ENCODE results near the gene MISP.

The MISP gene

GRCh38 chr19:788983-789700 lies 38.2 kb downstream of the MISP start:
- TF ChIP-seq, protein P1, sequence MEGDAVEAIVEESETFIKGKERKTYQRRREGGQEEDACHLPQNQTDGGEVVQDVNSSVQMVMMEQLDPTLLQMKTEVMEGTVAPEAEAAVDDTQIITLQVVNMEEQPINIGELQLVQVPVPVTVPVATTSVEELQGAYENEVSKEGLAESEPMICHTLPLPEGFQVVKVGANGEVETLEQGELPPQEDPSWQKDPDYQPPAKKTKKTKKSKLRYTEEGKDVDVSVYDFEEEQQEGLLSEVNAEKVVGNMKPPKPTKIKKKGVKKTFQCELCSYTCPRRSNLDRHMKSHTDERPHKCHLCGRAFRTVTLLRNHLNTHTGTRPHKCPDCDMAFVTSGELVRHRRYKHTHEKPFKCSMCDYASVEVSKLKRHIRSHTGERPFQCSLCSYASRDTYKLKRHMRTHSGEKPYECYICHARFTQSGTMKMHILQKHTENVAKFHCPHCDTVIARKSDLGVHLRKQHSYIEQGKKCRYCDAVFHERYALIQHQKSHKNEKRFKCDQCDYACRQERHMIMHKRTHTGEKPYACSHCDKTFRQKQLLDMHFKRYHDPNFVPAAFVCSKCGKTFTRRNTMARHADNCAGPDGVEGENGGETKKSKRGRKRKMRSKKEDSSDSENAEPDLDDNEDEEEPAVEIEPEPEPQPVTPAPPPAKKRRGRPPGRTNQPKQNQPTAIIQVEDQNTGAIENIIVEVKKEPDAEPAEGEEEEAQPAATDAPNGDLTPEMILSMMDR (IDR thresholded peaks at IDR 0.05; ENCODE audit: low read depth, low read length): no peak
- H3K4me3 ChIP-seq (ENCODE audit: low read depth, low read length): no peak overlapping the region

GRCh38 chr19:789701-790060 lies 38.8 kb downstream of the MISP start:
- H3K4me3 ChIP-seq (ENCODE audit: low read depth, low read length): no peak overlapping the region
- TF ChIP-seq, protein P1 (IDR thresholded peaks at IDR 0.05; ENCODE audit: low read depth, low read length): no peak

DNA sequence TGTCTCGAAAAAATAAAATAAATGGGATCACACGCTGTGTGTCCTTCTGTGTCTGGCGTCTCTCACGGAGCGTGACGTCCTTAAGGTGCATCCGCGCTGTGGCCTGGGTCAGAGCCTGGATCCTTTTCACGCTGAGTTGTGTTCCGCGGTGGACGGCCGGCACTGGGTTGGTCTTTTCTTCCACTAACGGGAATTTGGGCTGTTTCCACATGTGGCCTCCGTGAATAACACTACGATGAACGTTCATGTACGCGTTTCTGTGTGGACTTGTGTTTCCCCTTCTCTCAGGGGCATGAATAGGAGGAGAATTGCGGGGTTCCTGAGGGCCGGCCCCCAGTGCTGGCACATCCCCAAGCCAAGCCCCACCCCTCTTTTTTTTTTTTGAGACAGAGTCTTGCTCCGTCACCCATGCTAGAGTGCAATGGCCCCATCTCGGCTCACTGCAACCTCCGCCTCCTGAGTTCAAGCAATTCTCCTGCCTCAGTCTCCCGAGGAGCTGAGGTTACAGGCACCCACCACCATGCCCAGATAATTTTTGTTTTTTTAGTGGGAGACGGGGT lies 40.2 kb downstream of the MISP start:
- TF ChIP-seq, protein P1 (IDR thresholded peaks at IDR 0.05; ENCODE audit: low read depth, low read length): no peak
- H3K4me3 ChIP-seq (ENCODE audit: low read depth, low read length): no peak overlapping the region

DNA sequence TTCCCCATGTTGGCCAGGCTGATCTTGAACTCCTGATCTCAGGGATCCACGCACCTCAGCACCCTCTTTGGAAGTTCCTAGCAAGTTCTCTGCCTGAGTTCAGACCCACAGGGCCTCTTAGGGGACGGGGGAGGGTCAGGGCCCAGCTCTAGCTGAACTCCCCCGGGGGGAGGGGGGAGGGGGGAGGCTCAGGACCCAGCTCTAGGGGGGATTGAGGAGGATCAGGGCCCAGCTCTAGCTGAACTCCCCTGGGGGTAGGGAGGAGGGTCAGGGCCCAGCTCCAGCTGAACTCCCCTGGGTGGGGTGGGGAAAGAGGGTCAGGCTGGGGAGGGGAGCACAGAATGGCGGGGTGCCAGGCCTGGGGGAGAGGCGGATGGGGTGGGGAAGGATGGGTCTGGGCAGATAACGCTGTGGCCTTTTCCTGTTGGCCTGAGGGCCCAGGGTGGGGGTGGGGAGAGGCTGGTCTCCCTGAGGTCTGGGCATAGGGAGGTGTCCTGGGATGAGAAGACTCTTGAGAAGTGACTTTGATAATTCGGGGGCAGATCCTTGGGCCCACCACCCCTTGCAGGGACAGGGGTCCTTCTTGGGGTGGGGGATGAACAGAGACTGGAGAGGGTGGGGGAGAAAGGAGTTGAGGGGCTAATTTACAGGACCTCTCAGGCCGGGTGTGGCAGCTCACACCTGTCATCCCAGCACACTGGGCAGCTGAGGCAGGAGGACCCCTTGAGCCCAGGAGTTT lies 40.8 kb downstream of the MISP start:
- no peak overlapping the region for H3K4me3 ChIP-seq (ENCODE audit: low read depth, low read length)
- TF ChIP-seq, protein P1 (IDR thresholded peaks at IDR 0.05; ENCODE audit: low read depth, low read length): no peak

GRCh38 chr19:792306-792885 lies 41.5 kb downstream of the MISP start:
- TF ChIP-seq, protein P1 (IDR thresholded peaks at IDR 0.05; ENCODE audit: low read depth, low read length): no peak
- no peak overlapping the region for H3K4me3 ChIP-seq (ENCODE audit: low read depth, low read length)

DNA sequence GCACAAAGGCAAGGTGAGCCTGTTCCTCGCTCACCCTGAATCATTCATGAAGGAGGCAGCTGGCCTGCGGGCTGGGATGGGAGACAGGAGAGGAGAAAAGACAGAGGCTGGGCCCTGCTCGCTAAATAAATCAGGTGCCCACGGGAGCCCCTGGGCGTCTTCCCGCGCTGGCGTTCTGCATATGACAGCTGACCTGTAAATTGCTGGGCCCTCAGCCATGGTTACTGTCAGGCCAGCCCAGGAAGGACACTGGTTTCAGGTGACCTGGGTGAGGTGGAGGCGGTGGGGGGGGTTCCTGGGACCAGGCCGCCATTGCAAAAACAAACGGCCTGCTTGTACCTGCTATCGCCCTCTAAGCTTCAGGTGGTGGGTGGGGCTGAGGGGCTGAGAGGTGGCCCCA lies 42.9 kb downstream of the MISP start:
- H3K4me3 ChIP-seq (ENCODE audit: low read depth, low read length): no peak overlapping the region
- TF ChIP-seq, protein P1 (IDR thresholded peaks at IDR 0.05; ENCODE audit: low read depth, low read length): no peak

Measured in WI38 (cell line).